ENCODE measurements around the gene PWP2. TPM values are rescaled to one million over a fixed set of nuclear protein-coding genes. Genes with fewer than 3 reads are reported as not detected.

PWP2 gene
- total RNA-seq, 3 donors from 2014 or later = 5.8 to 9.5 (median 6.9) TPM

- Histone ChIP-seq H3K4me1 (no peaks in the 10 kb centered on the region), H3K4me3 (no peak overlapping the region), H3K36me3 (no peaks in the 10 kb centered on the region), H3K9me3 (no peaks in the 10 kb centered on the region), H3K27me3 (no peaks in the 10 kb centered on the region), H3K27ac (no peak overlapping the region)
- intact Hi-C loops (cut with DNase I; ENCODE audit: low total_unique reads) = no loop called here
- TF ChIP-seq, protein P1, sequence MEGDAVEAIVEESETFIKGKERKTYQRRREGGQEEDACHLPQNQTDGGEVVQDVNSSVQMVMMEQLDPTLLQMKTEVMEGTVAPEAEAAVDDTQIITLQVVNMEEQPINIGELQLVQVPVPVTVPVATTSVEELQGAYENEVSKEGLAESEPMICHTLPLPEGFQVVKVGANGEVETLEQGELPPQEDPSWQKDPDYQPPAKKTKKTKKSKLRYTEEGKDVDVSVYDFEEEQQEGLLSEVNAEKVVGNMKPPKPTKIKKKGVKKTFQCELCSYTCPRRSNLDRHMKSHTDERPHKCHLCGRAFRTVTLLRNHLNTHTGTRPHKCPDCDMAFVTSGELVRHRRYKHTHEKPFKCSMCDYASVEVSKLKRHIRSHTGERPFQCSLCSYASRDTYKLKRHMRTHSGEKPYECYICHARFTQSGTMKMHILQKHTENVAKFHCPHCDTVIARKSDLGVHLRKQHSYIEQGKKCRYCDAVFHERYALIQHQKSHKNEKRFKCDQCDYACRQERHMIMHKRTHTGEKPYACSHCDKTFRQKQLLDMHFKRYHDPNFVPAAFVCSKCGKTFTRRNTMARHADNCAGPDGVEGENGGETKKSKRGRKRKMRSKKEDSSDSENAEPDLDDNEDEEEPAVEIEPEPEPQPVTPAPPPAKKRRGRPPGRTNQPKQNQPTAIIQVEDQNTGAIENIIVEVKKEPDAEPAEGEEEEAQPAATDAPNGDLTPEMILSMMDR (IDR thresholded peaks at IDR 0.05) = no peak
- TF ChIP-seq POLR2AphosphoS5 (IDR thresholded peaks at IDR 0.05) (no peak), POLR2A (IDR thresholded peaks at IDR 0.05) (no peak)
- DNase-seq (ENCODE audit: low spot score in 2 of 2) = no peak
These were observed 44.8 kb upstream of the PWP2 start for GRCh38 chr21:44062380-44062779.

- H3K36me3 ChIP-seq = no peaks in the 10 kb centered on the region
- H3K27me3 ChIP-seq = no peaks in the 10 kb centered on the region
- intact Hi-C loops (cut with DNase I; ENCODE audit: low total_unique reads) = no loop called here
- no peaks in the 10 kb centered on the region for H3K9me3 ChIP-seq
- H3K27ac ChIP-seq = no peak overlapping the region
- TF ChIP-seq POLR2A (IDR thresholded peaks at IDR 0.05) (no peak), POLR2AphosphoS5 (IDR thresholded peaks at IDR 0.05) (no peak)
- TF ChIP-seq, protein P1 (IDR thresholded peaks at IDR 0.05) = no peak
- H3K4me1 ChIP-seq = no peaks in the 10 kb centered on the region
- no peak for DNase-seq (ENCODE audit: low spot score in 2 of 2)
- no peak overlapping the region for H3K4me3 ChIP-seq
These were observed 43.9 kb upstream of the PWP2 start for GRCh38 chr21:44063151-44063912.

DNA sequence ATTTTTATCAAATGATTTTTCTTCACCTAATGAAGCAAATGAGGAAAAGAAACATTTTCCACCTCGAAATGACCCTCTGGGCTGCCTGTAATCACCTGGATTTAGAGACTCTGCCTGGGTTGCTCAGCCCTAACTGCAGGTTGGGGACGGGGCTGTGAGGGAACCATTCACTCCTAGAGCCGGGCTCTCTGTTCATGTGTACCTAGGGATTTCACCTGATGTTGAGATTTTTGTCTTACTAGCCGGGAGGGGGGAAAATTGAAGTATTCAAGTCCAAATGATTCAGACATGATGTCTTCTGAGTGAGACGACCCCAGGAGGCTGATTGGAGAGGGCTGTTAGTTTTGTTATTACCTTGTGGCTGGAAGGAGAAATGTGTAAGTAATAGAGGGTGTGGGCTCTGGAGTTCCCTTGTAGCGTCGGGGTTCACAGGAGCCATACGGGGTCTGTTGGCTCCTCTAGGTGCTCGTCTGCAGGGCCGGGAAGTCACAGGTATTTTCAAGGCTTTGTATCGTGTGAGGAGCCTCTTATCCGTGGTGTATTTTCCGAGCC lies 42.3 kb upstream of the PWP2 start:
- Histone ChIP-seq H3K27ac (no peak overlapping the region), H3K4me3 (no peak overlapping the region), H3K27me3 (no peaks in the 10 kb centered on the region), H3K4me1 (no peaks in the 10 kb centered on the region), H3K9me3 (no peaks in the 10 kb centered on the region), H3K36me3 (no peaks in the 10 kb centered on the region)
- no peak for TF ChIP-seq POLR2AphosphoS5 (IDR thresholded peaks at IDR 0.05)
- TF ChIP-seq, protein P1 (IDR thresholded peaks at IDR 0.05) = no peak
- TF ChIP-seq POLR2A (IDR thresholded peaks at IDR 0.05) = no peak
- intact Hi-C loops (cut with DNase I; ENCODE audit: low total_unique reads) = no loop called here
- no peak for DNase-seq (ENCODE audit: low spot score in 2 of 2)

- H3K9me3 ChIP-seq = no peaks in the 10 kb centered on the region
- H3K27me3 ChIP-seq = no peaks in the 10 kb centered on the region
- no peaks in the 10 kb centered on the region for H3K36me3 ChIP-seq
- no peak overlapping the region for H3K4me3 ChIP-seq
- intact Hi-C loops (cut with DNase I; ENCODE audit: low total_unique reads) = no loop called here
- H3K27ac ChIP-seq = no peak overlapping the region
- H3K4me1 ChIP-seq = no peaks in the 10 kb centered on the region
- DNase-seq (ENCODE audit: low spot score in 2 of 2) = no peak
- no peak for TF ChIP-seq POLR2A (IDR thresholded peaks at IDR 0.05)
- no peak for TF ChIP-seq POLR2AphosphoS5 (IDR thresholded peaks at IDR 0.05)
- TF ChIP-seq, protein P1 (IDR thresholded peaks at IDR 0.05) = no peak
These were observed 41.8 kb upstream of the PWP2 start for GRCh38 chr21:44065428-44065827.

DNA sequence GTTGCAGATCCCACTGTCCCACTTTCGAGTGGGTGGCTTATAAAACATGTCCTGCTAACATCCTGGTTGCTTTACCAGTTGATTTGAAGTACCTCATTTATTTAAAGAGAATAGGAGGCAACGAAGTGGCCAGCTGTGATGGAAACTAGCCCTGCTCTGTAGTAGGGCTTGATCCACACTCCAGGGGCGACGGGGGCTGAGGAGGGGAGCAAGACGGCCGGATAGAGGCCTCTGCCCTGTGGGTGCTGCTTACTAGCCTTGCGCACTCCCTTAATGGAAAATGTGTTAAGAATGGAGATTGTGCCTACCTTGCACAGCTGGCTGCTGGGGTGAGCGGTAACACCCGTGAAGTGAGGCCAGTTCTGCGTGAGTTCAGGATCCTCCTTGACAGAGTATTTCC lies 41.1 kb upstream of the PWP2 start:
- intact Hi-C loops (cut with DNase I; ENCODE audit: low total_unique reads) = no loop called here
- no peak overlapping the region for H3K27ac ChIP-seq
- DNase-seq (ENCODE audit: low spot score in 2 of 2) = no peak
- H3K9me3 ChIP-seq = no peaks in the 10 kb centered on the region
- no peaks in the 10 kb centered on the region for H3K36me3 ChIP-seq
- H3K27me3 ChIP-seq = no peaks in the 10 kb centered on the region
- no peak overlapping the region for H3K4me3 ChIP-seq
- no peaks in the 10 kb centered on the region for H3K4me1 ChIP-seq
- TF ChIP-seq, protein P1 (IDR thresholded peaks at IDR 0.05) = no peak
- TF ChIP-seq POLR2A (IDR thresholded peaks at IDR 0.05) = no peak
- no peak for TF ChIP-seq POLR2AphosphoS5 (IDR thresholded peaks at IDR 0.05)
